Dermis blood vessel endothelial cell (primary cell): ENCODE measurements around the gene NECAB3. TPM values are rescaled to one million over a fixed set of nuclear protein-coding genes. Genes with fewer than 3 reads are reported as not detected.
"Not testable (repeated sequence)": the region's sequence is repeated elsewhere in the genome, so short reads cannot be mapped to it uniquely, and the experiment has no call there.

Source experiments
- DNase-seq: peaks from one replicate; pipeline ENCODE4 v3.0.0; 2010
- total RNA-seq: library from RNA; depleted of rRNA; stranded (reverse); fragments of >200 nt; gene quantifications from 2 replicates; pipeline ENCODE4 v1.2.3, GENCODE V29; 2014

Gene NECAB3
- total RNA-seq, 1 donor from 2014 or later = 10.2 TPM

DNA sequence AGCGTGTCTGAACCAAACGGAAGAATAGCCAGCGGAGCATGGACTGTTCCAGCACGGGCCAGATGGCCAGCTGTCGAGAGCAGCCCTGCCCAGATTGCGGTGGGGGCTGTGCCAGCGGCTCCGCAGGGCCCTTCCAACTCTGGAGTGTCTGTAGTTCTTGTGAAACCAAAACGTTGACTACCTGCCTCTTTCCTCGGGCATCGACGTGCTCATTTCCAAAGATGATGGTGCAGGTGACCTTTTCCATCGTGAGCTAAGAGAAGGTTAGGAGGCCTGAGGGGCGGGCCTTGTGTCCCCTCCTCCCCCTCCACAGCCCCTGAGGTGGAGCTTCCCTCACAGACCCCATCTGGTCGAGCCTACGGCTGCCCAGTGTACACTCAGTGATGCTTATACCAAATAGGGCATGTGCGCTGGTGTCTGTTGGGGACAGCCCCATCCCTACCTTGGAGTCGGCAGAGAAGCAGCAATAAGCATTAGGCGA is 25.0 kb downstream of the NECAB3 start:
- no peak for DNase-seq

DNA sequence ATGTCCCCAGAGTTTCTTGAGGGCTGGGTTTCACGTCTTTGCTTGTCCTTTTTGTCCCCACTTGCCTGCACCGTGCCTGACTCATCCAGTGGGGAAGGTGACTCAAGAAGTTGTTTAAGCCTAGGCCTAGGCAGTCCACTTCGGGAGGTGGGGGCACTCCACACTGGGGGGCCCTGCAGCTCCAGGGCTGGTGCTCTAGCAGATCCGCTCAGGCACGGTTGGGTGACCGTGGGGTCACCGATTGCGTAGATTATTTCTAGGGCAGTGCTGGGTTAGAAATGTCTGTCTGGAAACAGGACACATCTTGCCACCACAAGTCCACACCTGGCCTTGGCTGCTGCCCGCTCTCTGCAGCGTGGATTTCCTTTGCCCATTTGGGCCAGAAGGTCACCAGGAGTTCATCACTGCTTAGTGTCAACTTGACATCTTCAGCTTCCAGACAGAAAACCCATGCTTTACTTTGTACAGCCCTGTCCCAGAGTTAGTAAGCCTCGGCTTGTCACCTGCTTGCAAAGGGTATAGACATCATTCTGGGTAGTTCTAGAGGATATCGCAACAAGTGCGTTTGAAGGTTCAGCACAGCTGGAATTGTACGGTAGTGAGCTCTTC is 25.7 kb downstream of the NECAB3 start:
- no peak for DNase-seq

DNA sequence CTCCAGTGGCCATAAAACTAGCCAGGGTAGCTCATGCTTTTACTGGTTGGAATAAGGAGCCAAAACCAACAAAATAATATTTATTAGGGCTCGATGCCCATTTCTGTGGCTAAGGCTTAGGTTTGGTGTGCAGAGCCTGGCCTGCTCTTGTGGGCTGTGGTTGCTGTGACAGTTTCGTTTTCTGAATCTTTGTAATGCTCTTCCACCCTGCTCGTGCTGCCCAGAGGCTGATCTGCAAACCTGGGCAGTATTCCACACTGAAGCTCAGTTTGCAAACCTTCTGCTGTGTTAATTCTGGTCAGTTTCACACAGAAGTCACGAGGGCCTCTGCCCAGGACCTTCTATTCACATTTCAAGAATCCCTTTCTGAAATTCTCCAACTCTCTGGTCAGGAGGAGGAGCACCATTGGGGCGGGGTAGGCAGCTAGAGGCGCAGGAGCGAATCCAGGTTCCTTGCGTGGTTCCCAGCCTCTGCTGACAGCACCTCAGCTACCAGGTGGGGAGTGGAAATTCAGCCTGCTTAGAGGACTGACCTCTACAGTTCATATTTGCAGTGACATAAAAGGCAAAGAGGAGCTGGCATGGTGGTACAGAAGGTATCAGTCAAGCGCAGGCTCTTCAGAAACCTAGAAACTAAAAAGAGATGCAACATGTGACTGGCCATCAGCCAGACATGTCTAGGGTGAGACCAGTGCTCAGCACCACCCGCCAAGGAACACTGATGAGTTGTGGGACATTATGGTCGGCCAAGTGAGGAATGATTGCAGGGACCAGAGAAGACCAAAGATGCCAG is 26.4 kb downstream of the NECAB3 start:
- no peak for DNase-seq

DNA sequence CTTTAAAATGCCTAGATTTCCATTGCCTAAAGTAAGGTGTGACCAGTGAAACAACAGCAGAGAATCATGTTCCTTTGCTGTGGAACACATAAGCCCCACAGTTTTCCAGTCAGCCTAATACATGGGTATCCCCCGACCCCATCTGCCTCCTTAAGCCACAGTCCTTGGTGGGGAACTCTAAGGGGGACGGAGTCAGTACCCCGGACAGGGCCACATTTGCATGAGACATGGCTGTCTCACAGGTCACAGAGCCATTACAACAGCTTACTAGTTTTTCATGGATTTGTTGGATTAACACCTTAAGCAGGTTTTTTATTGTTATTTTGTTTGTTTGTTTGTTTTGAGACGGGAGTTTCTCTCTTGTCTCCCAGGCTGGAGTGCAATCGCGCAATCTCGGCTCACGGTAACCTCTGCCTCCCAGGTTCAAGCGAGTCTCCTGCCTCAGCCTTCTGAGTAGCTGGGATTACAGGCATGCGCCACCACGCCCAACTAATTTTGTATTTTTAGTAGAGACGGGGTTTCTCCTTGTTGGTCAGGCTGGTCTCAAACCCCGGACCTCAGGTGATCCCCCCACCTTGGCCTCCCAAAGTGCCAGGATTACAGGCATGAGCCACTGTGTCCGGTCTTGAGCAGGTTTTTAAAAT is 27.1 kb downstream of the NECAB3 start:
- DNase-seq = not testable (repeated sequence)

DNA sequence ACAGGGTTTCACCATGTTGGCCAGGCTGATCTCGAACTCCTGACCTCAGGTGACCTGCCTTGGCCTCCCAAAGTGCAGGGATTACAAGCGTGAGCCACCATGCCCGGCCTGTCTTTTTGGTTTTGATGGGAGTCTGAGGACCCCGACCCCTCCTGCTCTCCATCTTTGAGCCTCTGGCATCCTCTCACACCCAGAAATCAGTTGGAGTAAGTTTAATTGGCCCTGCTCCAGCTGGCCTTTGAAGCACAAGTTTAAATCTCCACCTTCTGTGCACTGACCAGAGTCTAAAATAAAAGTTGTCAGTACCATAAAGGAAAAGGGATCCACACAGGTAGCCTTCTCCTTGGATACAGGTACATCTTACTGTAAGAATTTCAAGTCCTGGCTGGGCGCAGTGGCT is 28.0 kb downstream of the NECAB3 start:
- DNase-seq = no peak

DNA sequence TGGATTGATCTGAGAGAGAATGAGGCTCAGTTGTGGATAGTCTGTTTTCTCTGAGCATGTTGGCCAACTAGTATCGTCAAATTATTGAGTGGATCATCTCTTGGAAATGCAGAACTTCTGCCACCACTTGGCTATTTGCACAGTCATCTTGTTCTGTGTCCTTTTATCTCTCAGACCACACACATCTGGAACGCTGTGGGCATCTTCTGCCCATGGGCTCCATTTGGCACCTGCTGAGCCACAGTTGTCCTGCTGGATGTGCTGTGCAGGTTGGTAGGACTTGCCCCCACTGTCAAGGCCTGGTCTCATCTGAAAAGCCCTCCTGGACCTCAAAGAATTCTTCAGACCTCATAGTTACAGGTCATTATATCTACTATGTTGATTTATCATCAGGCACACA is 28.8 kb downstream of the NECAB3 start:
- no peak for DNase-seq

DNA sequence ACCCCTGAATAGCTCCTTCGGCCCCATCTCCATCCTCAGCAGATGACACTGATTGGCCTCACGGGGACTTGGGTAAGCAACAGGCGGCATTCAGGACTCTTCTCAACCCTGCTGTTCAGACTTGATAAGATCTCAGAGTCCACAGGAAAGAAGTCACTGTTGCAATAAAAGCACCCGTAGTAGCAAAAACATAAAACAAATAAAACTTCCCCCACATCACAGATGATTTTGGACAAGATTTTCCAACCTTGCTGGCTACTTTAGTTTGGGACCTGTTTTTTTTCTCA is 29.2 kb downstream of the NECAB3 start:
- DNase-seq = no peak

DNA sequence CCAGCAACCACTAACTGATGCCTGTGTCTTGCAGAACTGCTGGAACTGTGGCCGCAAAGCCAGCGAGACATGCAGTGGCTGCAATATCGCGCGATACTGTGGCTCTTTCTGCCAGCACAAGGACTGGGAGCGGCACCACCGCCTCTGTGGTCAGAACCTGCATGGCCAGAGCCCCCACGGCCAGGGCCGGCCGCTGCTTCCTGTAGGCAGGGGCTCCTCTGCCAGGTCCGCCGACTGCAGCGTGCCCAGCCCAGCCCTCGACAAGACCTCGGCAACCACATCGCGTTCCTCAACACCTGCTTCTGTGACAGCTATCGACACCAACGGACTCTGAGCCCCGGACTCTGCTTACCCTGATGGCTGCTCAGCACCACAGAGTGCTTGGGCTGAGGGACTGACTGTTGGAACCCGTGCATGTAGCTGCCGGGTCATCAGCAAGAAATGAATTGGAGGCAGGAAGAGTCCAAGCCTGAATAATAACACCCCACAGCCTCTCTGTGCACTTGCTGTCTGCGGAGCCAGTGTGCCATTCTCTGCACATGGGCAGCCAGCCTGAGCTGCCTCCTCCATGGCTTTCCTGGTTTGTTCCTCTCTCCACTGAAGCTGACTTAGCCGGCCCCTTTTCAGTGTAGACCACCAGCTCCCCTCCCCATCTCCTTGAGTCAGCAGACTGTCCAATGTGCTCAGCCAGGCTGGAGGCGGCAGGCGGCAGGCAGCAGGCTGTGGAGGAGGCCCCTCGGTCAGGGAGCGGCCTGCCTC is 29.7 kb downstream of the NECAB3 start:
- DNase-seq = no peak

DNA sequence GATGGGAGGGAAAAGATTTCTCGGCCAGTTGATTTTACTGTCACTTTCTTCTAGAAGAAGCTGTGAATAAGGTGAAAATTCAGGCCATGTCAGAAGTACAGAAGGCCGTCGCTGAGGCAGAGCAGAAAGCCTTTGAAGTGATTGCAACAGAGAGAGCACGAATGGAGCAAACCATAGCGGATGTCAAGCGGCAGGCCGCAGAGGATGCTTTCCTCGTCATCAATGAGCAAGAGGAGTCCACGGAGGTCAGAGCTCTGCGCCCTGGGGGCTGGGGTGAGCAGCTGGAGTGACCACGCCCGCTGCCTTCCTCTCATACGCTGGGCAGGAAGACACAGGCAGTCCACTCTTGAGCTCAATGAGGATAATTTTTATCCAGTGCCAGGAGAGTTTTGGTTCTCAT is 33.9 kb downstream of the NECAB3 start:
- DNase-seq = no peak

DNA sequence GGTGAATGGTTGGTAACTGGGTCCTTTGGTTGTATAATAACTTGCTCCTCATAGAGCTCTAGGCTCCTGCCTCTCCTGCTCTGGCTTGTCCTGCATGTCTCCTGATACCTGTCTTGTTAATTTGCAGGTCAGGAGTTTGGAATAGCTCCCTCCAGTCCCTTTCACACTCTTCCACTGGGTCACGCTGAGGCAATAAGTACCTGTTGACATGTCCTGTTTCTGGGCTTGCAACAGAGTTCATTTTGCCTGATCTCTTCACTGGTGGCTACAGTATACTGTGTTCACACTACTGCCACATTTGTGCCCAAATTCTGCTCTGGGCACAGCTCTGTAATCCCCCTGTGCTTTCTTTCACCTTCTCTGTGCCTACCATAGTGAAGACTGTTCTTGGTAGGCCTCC is 37.5 kb downstream of the NECAB3 start:
- DNase-seq = no peak

DNA sequence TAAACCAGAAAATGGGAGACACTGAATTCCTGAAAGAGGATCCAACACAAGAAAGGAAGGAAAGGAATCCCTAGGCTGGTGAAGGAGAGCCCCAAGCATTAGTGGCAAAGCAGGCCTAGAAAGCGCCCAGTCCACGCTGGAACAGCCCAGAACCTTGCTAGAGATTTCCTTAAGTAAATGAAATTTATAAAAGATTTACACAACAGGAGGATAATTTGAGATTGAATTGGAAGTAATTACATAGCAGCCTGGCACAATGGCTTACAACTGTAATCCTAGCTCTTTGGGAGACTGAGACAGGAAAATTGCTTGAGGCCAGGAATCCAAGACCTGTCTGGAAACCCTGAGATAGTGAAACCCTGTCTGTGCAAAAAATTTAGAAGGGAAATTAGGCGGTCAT is 38.9 kb downstream of the NECAB3 start:
- no peak for DNase-seq

DNA sequence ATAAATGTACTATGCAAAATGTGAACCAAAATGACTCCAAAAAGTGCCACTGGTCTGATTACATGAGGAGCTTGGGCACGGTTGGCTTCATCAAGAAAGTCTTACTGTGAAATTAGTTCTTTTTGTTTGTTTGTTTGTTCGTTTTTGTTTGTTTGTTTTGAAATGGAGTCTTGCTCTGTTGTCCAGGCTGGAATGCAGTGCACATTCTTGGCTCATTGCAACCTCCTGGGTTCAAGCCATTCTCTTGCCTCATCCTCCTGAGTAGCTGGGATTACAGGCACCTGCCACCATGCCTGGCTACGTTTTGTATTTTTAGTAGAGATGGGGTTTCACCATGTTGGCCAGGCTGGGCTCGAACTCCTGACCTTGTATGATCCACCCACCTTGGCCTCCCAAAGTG is 42.3 kb downstream of the NECAB3 start:
- not testable (repeated sequence) for DNase-seq

DNA sequence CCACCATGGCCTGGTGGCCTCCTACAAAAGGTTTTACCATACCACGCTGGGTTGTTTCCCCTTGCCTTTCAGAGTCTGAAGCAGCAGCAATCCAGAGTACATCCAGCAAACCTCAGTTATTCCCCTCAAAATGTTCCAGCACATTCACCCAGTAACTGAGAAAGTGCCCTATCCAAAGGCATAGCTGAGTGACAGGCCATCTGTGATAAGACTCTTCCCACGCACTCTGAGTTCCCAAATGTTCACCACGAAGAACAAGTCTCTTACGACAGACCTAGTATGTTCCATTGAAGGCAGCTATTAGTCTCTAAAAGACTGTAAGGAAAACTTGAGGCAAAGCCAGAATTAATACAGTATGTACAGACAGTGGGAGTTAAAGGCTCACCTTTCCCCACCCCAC is 43.7 kb downstream of the NECAB3 start:
- no peak for DNase-seq

DNA sequence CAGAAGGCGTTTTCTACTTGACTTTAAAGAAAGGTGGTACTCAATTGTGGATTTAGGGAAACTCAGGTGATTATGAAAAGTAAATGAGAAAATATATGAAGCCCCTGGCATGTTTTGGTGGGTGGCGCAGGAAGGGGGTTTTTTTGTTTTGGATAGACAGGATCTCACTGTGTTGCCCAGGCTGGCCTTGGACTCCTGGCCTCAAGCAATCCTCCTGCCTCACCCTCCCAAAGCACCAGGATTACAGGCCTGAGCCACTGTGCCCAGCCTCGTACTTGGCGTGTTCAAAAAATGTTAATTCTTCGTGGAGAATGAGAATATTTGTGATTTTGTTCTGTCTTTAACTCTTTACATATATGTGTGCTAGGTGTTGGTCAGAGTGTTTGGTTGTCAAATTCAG is 44.2 kb downstream of the NECAB3 start:
- DNase-seq = no peak

DNA sequence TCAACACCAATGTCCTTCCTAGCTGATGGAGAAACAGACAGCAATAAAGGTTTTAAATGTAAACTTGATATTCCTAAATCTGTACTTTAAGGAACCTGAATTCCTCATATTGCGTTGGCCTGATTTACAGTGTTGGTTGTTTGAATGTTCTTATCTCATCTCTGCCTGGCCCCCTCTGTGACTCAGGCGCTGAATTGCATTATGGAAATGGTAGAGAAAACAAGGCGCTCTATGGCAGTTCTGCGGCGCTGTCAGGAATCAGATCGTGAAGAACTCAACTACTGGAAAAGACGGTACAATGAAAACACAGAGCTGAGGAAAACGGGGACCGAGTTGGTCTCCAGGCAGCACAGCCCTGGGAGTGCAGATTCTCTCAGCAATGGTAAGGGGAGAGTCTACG is 44.7 kb downstream of the NECAB3 start:
- no peak for DNase-seq

DNA sequence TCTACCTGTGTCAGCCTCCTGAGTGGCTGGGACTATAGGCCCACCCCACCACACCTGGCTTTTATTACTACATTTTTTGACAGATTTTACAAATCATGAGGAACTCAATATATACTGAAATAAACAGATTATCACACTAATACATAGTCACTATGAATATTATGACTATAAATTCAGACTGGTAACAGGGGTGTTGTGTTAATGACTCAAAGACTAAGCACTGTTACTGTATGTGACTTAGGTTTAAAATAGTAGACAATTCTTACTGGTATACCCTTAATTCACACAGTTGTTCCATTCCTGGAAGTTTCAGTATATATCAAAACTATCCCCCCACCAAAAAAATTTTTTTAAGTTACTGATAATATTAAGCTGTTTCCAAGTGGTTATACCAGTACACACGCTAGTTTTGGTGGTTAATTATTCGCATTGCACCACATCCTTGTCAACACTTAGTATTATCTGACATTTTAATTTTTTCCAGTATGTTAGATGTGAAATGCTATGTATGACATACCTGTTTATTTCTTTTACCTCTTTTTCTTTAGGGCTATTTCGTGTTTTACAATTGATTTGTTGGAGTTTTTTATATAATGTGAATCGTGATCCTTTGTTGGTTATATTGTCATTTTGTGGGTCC is 46.5 kb downstream of the NECAB3 start:
- no peak for DNase-seq

DNA sequence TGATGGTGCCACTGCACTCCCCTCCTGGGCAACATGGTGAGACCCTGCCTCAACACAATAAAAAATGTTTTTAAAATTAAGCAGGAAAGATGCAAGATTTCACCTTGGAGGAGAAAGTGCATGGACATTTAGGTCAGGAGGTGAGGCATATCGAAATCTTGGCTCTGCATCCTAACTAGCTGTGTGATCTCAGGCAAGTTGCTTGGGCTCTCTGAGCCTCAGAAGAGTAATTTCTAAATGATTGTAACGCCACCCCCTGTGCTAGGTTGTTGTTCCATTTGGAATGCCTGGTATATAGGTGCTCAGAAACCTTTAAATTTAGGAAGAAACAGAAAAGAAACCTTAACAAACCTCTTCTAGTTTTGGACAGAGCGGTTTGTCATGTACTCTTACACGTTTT is 48.0 kb downstream of the NECAB3 start:
- no peak for DNase-seq

DNA sequence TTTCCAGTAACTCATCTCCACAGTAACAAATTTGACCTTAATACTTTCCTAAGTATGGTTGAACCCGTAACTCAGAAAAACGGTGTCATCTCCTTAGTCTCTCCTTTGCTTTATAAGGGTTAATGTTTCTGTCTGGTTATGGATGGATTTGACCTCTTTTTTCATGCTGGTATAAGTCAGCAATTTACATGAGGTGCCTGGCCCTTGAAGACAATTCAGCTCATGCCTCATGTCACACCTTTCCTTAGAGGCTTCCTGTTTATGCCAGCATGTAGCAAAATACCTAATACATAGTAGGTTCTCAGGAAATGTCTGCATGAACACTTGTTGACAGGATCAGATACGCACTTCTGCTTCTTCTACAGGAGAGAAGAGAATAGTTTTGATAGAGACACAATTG is 49.8 kb downstream of the NECAB3 start:
- peak; percentile 17 for DNase-seq

DNA sequence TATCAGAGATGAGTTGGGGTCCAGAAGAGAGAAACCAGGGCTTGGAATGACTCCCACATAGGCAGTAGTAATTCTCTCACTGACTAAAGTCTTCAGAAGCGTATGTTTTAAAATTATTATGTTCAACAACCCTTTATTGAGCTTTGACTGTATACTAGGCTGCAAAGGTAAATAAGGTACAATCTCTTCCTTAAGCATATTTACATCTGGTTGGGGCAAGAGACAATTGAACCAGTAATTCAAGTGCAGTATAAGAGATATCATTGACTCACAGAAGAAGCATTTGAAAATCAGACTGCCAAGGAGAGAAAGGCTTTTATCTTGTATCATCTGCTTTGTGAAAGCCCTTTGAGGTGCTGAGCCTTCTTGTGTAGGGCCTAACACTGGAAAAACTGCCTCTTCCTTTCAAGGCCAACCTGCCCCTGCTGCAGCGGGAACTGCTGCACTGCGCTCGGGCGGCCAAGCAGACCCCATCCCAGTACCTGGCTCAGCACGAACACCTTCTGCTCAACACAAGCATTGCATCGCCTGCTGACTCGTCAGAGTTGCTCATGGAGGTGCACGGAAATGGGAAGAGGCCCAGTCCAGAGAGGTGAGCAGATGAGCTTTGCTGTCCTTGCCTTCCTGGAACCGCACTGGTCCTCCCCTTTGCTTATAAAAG is 51.4 kb downstream of the NECAB3 start:
- DNase-seq = no peak

DNA sequence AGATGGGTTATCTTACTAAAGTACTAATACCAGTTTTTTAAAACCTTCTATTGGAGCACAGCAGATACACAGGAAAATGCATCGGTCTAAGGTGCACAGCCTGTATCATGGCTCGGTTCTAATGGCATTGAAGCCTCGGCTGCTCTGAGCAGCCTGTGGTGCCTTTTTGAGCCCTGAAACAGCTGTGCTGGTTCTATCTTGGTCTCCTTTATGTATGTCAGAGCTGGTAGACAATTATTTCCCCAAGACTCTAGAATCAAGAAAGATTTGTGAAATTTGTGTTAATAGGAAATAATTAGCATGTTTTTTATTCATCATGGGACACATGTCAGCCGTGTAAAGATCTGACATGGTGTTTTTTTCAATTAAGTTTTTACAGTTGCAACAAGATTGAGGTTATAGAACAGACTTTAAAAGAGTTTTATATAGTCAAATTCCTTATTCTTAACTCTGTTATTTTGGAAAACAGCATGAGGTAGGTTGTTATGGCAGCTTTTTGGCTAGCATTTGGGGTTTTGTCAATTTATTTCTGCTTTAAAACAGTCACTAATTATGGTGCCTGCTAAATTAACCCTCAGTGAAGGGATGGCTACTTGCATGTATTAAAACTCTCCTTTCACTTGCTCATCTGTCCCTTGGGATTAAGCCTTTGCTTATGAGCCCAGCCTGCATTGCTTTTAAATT is 52.4 kb downstream of the NECAB3 start:
- no peak for DNase-seq

DNA sequence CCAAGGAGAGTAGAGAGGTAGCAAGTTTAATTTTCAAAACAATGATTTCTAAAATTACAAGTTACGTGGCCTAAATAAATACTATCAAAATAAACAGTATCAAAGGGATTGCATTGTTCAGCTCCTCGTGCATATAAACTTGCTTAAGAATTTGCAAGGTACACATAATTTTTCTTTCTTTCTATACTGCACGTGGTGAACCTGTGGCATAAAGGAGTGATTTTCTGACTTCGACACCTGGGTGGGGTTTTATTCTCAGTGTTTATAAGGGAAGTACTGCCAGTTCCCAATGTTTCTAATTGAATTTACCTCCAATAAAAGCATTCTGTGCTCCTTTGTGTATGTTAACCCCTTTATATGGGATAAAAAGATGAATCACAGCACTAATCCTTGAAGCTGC is 62.2 kb downstream of the NECAB3 start:
- no peak for DNase-seq

DNA sequence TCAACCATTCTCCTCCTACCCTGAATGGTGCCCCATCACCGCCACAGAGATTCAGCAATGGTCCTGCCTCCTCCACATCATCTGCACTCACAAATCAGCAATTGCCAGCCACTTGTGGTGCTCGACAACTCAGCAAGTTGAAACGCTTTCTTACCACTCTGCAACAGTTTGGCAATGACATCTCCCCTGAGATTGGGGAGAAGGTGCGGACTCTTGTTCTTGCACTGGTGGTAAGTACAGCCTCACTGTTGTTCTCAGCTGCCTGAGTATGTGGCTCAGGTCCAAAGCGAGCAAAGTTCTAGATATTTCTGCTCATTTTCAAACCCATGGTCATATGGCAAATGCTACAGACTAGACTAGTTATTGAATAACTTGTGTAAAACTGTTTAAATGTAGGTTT is 63.1 kb downstream of the NECAB3 start:
- no peak for DNase-seq
